ENCODE data around the gene PTPRZ1.

DNA sequence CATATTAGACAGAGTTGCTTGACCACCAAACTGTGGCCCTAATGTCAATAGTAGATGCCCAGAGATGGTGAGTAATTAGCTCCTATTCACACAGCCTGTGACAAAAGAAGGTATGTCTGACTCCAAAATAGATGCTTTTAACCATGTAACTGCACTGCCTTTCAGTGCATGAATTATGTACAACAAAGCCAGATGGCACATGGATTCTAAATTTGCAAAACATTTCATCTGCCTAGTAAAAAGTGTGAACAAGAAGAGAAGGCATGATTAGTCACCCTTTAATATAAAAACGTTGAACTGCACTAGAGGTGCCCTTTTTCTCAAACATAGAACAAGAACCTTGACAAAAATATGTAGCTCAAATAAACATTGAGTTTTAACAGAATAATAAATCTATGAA, 35.5 kb upstream of the PTPRZ1 start:
- no peak for TF ChIP-seq CHD2 (IDR thresholded peaks at IDR 0.05; ENCODE audit: borderline replicate concordance, low read depth, low read length)
- TF ChIP-seq POLR2A (IDR thresholded peaks at IDR 0.05; ENCODE audit: low read depth, low read length) = no peak
- TF ChIP-seq, protein P1, sequence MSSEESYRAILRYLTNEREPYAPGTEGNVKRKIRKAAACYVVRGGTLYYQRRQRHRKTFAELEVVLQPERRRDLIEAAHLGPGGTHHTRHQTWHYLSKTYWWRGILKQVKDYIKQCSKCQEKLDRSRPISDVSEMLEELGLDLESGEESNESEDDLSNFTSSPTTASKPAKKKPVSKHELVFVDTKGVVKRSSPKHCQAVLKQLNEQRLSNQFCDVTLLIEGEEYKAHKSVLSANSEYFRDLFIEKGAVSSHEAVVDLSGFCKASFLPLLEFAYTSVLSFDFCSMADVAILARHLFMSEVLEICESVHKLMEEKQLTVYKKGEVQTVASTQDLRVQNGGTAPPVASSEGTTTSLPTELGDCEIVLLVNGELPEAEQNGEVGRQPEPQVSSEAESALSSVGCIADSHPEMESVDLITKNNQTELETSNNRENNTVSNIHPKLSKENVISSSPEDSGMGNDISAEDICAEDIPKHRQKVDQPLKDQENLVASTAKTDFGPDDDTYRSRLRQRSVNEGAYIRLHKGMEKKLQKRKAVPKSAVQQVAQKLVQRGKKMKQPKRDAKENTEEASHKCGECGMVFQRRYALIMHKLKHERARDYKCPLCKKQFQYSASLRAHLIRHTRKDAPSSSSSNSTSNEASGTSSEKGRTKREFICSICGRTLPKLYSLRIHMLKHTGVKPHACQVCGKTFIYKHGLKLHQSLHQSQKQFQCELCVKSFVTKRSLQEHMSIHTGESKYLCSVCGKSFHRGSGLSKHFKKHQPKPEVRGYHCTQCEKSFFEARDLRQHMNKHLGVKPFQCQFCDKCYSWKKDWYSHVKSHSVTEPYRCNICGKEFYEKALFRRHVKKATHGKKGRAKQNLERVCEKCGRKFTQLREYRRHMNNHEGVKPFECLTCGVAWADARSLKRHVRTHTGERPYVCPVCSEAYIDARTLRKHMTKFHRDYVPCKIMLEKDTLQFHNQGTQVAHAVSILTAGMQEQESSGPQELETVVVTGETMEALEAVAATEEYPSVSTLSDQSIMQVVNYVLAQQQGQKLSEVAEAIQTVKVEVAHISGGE (CRISPR knock-in tag; IDR thresholded peaks at IDR 0.05) = no peak
- TF ChIP-seq TCF3 (IDR thresholded peaks at IDR 0.05; ENCODE audit: borderline replicate concordance, insufficient read depth, low read depth, low read length) = no peak
- TF ChIP-seq TARDBP (IDR thresholded peaks at IDR 0.05; ENCODE audit: borderline replicate concordance) = no peak
- TF ChIP-seq SP1 (IDR thresholded peaks at IDR 0.05; ENCODE audit: low read depth, low read length) = no peak
- no peak for TF ChIP-seq CHD4 (IDR thresholded peaks at IDR 0.05)
- TF ChIP-seq, protein P2, sequence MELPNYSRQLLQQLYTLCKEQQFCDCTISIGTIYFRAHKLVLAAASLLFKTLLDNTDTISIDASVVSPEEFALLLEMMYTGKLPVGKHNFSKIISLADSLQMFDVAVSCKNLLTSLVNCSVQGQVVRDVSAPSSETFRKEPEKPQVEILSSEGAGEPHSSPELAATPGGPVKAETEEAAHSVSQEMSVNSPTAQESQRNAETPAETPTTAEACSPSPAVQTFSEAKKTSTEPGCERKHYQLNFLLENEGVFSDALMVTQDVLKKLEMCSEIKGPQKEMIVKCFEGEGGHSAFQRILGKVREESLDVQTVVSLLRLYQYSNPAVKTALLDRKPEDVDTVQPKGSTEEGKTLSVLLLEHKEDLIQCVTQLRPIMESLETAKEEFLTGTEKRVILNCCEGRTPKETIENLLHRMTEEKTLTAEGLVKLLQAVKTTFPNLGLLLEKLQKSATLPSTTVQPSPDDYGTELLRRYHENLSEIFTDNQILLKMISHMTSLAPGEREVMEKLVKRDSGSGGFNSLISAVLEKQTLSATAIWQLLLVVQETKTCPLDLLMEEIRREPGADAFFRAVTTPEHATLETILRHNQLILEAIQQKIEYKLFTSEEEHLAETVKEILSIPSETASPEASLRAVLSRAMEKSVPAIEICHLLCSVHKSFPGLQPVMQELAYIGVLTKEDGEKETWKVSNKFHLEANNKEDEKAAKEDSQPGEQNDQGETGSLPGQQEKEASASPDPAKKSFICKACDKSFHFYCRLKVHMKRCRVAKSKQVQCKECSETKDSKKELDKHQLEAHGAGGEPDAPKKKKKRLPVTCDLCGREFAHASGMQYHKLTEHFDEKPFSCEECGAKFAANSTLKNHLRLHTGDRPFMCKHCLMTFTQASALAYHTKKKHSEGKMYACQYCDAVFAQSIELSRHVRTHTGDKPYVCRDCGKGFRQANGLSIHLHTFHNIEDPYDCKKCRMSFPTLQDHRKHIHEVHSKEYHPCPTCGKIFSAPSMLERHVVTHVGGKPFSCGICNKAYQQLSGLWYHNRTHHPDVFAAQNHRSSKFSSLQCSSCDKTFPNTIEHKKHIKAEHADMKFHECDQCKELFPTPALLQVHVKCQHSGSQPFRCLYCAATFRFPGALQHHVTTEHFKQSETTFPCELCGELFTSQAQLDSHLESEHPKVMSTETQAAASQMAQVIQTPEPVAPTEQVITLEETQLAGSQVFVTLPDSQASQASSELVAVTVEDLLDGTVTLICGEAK (IDR thresholded peaks at IDR 0.05; ENCODE audit: borderline replicate concordance) = no peak

Measured in GM12878 (cell line).